SKM-1 treated with dmso at 0.1 percent for 144 hours (cell line): Measurements from ENCODE around the gene SIGLEC12.
"Not testable (repeated sequence)": the region's sequence is repeated elsewhere in the genome, so short reads cannot be mapped to it uniquely, and the experiment has no call there.

Experiments
- DNase-seq: peaks from one replicate; lab custom pipeline; 2025; ENCODE audit not compliant: unreplicated experiment; lab: John Stamatoyannopoulos, UW

The SIGLEC12 gene

GRCh38 chr19:51524666-51525264 is 23.2 kb upstream of the SIGLEC12 start:
- DNase-seq, result no peak

DNA sequence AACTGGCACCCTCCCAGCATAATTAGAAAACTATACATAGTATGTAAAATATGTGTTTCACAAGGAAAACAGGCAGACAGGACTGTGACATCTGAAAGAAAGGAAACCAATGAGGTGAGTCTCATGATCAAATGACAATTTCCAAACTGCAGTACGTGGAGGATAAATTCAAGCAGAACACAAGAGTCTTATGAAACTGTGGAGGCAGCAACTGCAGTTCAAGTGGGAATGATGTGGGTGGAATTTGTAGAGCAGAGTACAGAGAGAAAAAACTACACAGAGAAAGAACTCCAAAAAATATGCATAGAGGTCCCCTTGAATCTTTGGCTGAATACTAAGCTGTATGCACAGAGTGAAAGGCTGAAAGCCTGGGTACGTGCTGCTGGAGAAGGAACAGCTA is 20.2 kb upstream of the SIGLEC12 start:
- DNase-seq, result no peak

- DNase-seq, result no peak
Measured at GRCh38 chr19:51521357-51521756, 19.8 kb upstream of the SIGLEC12 start.

GRCh38 chr19:51520728-51521127 is 19.1 kb upstream of the SIGLEC12 start:
- no peak for DNase-seq

DNA sequence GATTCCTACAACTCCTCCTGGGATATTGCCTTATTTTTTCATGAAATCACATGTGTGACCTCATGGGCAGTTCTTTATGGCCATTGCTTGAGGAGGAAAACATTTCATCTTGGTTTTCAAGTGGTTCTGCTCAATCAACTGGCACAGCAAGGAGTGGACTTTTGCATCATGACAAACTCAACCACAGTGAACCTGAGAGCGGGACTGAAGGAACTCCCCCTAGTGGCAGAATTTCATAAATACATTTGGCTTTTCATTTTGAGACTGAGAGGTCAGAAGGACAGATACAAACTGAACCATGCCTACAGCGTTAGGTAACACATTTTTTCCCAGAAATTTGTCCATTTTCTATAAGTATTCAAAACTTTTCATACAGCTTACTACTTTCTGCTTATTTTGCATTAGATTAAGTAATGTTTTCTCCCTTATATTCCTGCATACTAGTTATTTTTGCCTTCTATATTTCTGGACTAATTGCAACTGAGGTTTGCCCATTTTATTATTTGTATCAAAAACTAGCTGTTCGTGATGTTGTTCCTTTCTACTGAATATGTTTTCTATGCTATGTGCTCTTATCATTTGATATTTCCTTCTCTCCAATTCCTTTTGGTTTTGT is 13.4 kb upstream of the SIGLEC12 start:
- peak; percentile 49 for DNase-seq

GRCh38 chr19:51513968-51514367 is 12.4 kb upstream of the SIGLEC12 start:
- no peak for DNase-seq

DNA sequence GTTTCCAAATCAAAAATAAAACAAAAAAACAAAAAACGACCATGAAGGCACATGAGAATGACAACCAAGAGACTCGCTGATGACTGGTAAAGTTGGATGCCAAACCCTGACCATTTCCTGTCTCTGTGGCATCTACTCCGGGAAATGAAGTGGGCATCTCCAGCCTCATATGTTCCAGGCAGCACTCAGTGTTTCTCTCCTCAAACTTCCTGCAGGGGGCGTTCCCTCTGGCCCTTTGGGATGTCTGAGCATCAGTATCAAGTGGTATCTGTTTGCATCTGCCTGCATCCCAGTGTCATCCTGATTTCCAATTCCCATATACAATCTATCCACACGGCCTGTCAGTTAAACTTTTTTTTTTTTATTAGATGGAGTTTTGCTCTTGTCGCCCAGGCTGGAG is 9.8 kb upstream of the SIGLEC12 start:
- DNase-seq, result no peak

- DNase-seq, result no peak
Measured at GRCh38 chr19:51509823-51510660, 8.4 kb upstream of the SIGLEC12 start.

- DNase-seq, result no peak
Measured at GRCh38 chr19:51508059-51508733, 6.6 kb upstream of the SIGLEC12 start.

DNA sequence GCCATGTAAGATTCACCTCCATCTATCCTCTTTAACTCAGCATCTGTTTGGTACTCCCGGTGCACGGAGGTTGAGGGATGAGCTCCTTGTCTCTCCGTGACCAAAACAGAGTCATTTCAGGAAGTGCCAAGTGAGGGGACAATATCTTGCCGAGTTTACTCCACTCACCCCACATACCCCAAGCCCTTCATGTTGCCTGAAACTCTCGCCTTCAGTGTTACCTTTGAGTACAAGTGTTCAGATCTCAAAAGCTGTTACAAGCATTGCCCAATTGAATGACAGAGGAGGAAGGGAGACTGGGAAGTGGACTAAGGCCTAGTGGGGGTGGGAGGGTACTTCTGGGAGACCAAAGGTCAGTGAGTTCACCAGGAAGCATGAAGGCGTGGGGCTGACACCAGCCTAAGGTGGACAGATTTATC is 6.0 kb upstream of the SIGLEC12 start:
- DNase-seq, result peak; percentile 16

DNA sequence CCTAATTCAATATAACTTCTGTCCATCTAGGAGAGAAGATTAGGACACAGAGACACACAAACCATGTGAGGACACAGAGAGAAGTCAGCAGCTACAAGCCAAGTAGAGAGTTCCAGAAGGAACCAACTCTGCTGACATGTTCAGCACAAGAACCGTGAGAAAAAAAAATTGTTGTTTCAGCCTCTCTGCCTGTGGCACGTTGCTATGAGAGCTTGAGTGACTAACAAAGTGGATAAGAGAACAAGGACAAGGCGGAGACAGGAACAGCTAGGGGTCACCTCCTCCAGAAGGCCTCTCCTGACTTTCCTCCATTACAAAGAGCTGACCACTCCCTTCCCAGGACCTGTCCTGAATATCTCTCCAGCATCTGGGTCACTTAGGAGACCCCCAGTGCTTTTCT is 5.6 kb upstream of the SIGLEC12 start:
- DNase-seq, result no peak

- DNase-seq, result no peak
Measured at GRCh38 chr19:51505904-51506303, 4.3 kb upstream of the SIGLEC12 start.

DNA sequence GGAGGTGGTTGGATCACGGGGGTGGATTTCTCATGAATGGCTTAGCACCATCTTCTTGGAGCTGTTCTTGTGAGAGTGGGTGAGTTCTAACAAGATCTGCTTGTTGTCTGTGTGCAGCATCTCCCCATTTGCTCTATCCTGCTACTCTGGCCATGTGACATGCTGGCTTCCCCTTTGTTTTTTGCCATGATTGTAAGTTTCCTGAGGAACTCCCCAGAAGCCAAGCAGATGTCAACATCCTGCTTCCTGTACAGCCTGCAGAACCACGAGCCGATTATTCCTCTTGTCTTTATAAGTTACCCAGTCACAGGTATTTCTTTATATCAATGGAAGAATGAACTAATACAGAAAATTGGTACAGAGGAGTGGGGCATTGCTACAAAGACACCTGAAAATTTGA is 2.3 kb upstream of the SIGLEC12 start:
- DNase-seq, result no peak

DNA sequence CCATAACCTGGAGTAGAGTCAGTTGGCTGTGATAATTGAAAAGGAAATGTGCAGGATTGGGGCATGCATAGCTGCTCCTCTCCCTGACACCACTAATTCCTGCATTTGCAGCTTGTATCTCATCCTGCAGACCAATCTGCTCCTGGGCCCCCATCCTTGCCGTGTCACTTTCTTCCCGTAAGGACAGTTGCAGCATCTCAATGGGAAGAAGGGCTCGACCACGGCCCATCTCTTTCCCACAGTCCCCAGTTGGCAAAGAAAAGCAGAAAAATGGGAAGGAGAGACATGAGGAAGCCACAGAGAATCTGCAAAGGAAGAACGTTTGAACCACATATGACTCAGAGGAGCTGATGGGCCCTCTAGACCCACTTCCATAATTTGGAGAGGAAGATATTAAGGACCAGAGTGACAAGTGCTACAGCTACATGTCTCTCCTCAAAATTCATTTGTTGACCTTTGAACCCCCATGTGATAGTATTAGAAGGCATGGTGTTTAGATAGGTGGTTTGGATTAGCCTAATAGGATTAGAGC is 1.8 kb upstream of the SIGLEC12 start:
- DNase-seq, result no peak

DNA sequence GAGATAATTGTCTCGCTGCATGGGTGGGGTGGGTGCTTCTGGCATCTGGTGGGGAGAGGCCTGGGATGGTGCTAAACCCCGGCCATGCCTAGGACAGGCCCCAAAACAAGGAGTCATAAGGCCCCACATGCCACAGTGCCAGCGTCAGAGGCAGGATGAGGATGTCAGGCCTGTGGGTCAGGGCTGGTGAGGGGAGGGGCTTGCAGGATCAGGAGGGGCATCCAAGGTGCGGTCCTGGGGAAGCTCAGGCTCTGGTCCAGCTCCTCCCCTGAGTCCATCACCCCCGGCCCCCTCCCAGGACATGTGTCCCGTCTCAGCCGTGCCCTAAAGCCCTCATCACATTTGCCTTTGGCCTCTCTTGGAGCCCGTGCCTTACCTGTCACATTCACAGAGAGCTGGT is 669 bp downstream of the SIGLEC12 start:
- not testable (repeated sequence) for DNase-seq

- DNase-seq, result no peak
Measured at GRCh38 chr19:51497666-51498065, 3.9 kb downstream of the SIGLEC12 start.

DNA sequence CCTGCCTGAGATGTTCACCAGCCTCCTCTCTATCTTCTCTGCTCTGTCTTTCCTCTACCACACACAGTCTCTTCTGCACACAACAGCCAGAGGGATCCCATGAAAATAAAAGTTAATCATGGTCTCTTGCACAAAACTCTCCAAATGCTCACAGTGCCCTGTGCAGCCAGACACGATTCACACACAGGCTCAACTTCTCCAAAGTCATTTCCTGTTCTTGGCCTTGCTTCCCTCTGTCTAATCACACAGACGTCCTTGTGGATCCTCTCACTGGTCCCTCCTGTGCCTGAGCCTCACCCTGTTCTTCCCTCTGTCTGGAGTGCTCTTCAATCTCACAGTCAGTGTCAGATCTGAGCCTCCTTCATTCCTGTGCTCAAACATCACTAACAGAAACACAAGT is 7.8 kb downstream of the SIGLEC12 start:
- no peak for DNase-seq

GRCh38 chr19:51491586-51491985 is 10.0 kb downstream of the SIGLEC12 start:
- no peak for DNase-seq

DNA sequence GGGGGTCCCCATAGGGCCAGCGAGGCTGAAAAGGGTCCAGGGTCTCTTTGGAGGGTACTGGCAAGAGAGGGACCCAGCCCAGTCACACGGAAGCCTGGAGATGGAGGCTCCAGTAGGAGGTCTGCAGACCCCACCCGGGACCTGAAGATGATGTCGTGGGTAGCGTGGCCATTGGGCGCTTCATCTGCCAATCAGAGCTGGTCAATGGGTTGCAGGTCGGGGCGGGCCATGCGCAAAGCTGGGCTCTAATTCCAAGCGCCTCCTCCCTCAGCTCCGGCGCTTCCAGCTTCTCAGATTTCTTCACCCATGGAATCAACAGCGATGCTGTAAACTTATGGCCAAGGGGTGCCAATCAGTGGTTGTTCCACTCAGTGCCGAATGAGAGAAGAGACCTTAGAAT is 10.9 kb downstream of the SIGLEC12 start:
- DNase-seq, result no peak

DNA sequence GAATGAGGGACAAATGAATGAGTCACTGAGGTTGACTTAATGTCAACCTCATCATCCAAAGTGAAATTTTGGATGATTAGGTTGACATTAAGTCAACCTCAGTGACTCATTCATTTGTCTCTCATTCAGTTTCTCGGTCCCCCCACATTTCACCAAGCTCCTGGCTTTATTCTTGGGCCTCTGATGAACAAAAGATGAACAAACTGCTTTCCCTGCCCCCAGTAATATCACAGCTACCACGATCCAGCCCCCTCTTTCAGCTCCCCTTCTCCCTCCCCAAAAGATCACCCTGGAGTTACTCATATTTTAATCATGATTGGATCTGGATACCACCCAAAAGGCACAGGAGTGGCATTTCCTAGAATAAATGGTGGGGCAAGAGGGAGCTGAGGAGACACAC is 12.5 kb downstream of the SIGLEC12 start:
- no peak for DNase-seq

DNA sequence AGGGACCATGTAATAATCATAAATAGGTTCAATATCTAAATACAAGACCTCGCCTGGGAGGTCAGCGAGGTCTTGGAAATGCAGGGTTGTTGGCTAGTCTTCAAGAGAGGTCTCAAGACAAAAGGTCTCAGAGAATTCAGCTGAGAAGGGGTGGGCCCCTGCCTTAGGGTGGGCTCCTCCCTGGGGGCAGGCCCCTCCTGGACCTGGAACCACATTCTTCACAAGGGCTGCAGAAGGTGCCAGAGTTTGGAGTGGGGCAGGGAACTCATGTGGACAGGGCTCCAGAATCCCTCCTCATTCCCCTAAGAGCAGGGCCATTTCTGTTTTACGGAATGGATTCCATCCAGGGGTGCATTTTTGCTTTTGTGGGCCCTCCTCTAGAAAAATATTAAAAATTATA is 13.1 kb downstream of the SIGLEC12 start:
- DNase-seq, result no peak
